GM08714 (cell line): ENCODE results near the gene PNLIPRP3.

Experiments used
- H3K4me3 ChIP-seq: fragments of 200-500 bp; sonication (Bioruptor generic); 2 replicates; pipeline ENCODE4 v1.5.1; 2014; ENCODE audit warnings: mild to moderate bottlenecking, low read length, inconsistent platforms
- ZNF274 ChIP-seq: IDR thresholded peaks from 2 replicates; pipeline ENCODE4 v1.6.1; 2012; ENCODE audit warnings: mild to moderate bottlenecking, low read depth, low read length

PNLIPRP3 gene

GRCh38 chr10:116429288-116429977 lies 1.8 kb downstream of the PNLIPRP3 start:
- no peak overlapping the region for H3K4me3 ChIP-seq
- TF ChIP-seq ZNF274: no peak

DNA sequence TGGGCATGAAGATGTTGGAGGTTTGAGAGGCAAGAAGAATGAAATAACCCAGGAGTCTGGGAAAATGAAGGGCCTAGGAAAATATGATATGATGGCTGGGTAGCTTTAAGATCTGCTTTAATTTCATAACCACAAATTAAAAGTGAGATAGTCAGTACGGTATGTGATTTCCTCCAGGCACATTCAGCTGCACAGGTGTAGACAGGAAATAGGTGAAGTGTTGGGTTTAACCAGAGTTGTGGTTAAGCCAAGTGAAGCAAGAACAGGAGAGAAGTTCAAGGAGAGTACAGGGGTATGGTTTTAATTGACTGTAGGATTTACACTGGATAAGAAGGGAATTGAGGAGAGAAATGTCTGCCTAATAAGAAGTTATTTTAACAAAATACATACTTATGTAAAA lies 2.6 kb downstream of the PNLIPRP3 start:
- no peak for TF ChIP-seq ZNF274
- H3K4me3 ChIP-seq: no peak overlapping the region

- H3K4me3 ChIP-seq: no peak overlapping the region
- no peak for TF ChIP-seq ZNF274
Observed at GRCh38 chr10:116431598-116431997, 4.0 kb downstream of the PNLIPRP3 start.

DNA sequence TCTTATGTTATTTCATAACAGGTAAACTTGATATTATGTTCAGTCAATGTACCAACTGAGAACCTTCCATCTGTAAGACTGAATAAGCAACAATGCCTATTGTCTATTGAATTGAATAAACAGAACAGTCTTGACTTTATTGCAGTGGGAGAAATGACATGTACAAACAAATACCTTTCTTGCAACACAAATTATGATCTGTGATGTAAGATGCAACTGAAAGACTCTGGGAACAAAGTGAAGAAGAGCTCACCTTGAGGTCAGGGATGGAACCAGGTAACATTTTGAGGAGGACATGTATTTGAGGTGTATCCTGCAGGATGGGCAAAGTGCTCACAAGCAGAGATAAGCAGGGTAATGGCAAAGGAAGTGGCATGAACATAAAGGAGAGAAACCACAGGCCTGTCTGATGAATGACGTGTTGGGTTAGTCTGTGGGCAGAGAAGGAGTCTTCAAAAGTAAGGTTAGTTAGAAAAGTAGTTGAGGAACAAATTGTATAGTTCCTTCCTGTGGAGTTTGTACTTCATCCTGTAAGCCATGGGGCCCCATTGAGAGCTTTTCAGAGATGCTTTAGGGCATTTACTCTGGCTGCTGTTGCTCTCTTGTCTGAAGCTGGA lies 9.5 kb downstream of the PNLIPRP3 start:
- H3K4me3 ChIP-seq: no peak overlapping the region
- no peak for TF ChIP-seq ZNF274

GRCh38 chr10:116440330-116441030 lies 12.8 kb downstream of the PNLIPRP3 start:
- no peak for TF ChIP-seq ZNF274
- H3K4me3 ChIP-seq: no peak overlapping the region

DNA sequence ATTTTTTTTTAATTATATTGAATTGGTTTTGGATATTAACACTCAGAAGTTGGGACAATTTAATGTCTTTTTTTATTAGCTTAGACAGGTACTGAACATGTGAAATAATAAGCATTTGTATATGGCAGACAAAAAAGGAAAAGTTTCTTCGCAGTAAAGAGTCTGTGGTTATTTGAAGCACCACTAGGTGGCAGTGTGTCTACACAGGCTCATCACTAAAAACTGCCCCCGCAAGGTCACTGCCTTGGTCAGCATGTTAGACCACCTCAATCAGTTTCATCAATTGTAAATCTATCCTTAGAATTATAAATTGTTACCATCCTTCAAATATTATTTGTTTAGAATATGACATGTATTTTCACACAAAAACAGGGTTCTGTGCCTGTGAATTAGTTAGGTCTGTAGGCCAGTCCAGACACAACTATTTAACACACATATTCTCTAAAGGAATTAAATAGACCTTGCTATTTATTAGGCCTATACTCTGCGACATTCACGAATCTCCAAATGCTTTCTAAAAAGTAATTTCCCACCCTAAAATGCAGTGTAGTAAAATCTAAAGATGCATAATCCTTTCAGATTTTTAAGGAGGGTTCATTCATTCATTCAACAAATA lies 17.0 kb downstream of the PNLIPRP3 start:
- no peak for TF ChIP-seq ZNF274
- no peak overlapping the region for H3K4me3 ChIP-seq

DNA sequence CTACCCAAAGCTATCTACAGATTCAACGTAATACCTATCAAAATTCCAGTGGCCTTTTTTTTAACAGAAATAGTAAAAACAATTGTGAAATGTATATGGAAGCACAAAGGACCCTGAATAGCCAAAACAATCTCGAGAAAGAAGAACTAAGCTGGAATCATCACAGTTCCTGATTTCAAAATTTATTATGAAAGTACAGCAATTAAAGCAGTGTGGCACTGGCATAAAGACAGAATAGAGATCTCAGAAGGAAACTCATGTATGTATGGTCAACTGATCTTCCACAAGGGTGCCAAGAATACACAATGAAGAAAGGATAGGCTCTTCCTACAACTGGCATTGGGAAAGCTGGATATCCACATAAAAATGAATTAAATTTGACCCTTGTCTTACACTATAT lies 23.2 kb downstream of the PNLIPRP3 start:
- H3K4me3 ChIP-seq: no peak overlapping the region
- TF ChIP-seq ZNF274: no peak

GRCh38 chr10:116451711-116452337 lies 24.2 kb downstream of the PNLIPRP3 start:
- no peak overlapping the region for H3K4me3 ChIP-seq
- TF ChIP-seq ZNF274: no peak

DNA sequence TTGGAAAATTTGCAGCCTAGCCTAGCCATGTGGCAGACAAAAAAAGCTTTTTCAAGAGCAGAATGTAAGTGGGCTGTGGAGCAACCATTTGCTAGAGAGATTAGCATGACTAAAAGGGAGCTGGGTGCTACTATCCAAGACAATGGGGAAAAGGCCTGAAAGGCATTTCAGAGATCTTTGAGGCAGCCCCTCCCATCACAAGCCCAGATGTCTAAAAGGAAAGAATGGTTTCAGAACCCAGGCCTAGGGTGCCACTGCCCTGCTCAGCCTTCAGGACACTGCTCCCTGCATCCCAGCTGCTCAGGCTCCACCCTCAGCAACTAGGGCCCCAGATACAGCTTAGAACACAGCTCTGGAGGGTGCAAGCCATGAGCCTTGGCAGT lies 24.7 kb downstream of the PNLIPRP3 start:
- H3K4me3 ChIP-seq: no peak overlapping the region
- no peak for TF ChIP-seq ZNF274

DNA sequence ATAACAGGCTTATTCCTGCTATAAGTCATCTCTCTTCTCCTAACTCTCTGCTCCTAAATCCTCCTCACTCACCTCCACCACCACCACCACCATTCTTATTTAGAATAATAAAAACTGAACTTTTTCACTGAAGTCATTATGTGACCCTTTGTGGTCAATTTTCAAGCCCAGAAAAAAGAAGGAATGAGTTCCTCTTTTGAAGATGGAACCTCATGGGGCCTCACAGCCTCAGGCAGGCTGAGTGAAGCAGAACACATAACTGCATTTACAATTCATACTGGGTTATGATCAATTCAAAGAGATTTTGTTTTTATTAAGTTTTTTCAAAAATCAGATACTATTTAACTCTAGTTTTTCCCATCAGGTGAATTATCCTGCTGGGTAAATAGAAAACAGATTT lies 29.8 kb downstream of the PNLIPRP3 start:
- no peak for TF ChIP-seq ZNF274
- no peak overlapping the region for H3K4me3 ChIP-seq

DNA sequence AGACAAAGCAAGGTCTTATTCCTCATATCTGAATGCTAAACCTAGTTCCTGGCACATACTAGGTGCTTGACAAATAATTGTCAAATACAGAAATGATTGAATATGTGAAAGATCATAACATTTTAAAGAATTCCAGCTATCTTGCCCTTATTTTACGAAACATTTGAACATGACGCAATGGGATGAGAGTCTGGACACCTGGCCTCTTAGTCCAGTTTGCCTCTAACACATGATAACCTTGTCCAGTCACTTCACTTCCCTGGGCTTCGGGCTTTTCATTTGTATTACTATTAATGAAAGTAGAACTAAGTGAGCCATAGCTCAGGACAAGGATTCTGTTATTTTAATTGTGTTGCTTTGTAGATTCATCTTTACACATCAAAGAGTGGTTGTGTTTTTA lies 32.6 kb downstream of the PNLIPRP3 start:
- no peak overlapping the region for H3K4me3 ChIP-seq

GRCh38 chr10:116461680-116462079 lies 34.0 kb downstream of the PNLIPRP3 start:
- TF ChIP-seq ZNF274: no peak
- no peak overlapping the region for H3K4me3 ChIP-seq

More for the DNA sequence above, 32.6 kb downstream of the PNLIPRP3 start:
- TF ChIP-seq ZNF274: no peak

GRCh38 chr10:116464257-116464656 lies 36.6 kb downstream of the PNLIPRP3 start:
- H3K4me3 ChIP-seq: no peak overlapping the region
- TF ChIP-seq ZNF274: no peak

- no peak for TF ChIP-seq ZNF274
- H3K4me3 ChIP-seq: no peak overlapping the region
Observed at GRCh38 chr10:116465546-116465945, 37.9 kb downstream of the PNLIPRP3 start.
